Measurements from ENCODE around the gene IL36RN.

- TF ChIP-seq EZH2 (IDR thresholded peaks at IDR 0.05) (no peak), POLR2AphosphoS5 (IDR thresholded peaks at IDR 0.05; ENCODE audit: borderline replicate concordance, low read depth, low read length) (no peak)
Observed at GRCh38 chr2:113072584-113072983, 13.6 kb downstream of the IL36RN start.

Measured in SK-N-MC (cell line).